ENCODE results near the gene IFNLR1.

Gene IFNLR1

GRCh38 chr1:24139841-24140425 is 47.2 kb downstream of the IFNLR1 start:
- DNase-seq = no peak
- no peaks in the 10 kb centered on the region for H3K27me3 ChIP-seq (replicated peaks; ENCODE audit: control insufficient read depth, insufficient read depth, low read length, poor library complexity, severe bottlenecking)
- no peaks in the 10 kb centered on the region for H3K4me1 ChIP-seq (ENCODE audit: control insufficient read depth, insufficient read depth, low read length, poor library complexity, severe bottlenecking)
- H3K4me3 ChIP-seq (ENCODE audit: insufficient read depth, low read depth, low read length, poor library complexity, severe bottlenecking) = no peak overlapping the region
- no peaks in the 10 kb centered on the region for H3K9me3 ChIP-seq (ENCODE audit: control insufficient read depth, low read length)
- H3K36me3 ChIP-seq (ENCODE audit: control insufficient read depth, insufficient read depth, low read length) = no peaks in the 10 kb centered on the region
- no peak overlapping the region for H3K27ac ChIP-seq (ENCODE audit: insufficient read depth, low read length, poor library complexity, severe bottlenecking)

- Histone ChIP-seq H3K27ac (ENCODE audit: insufficient read depth, low read length, poor library complexity, severe bottlenecking) (no peak overlapping the region), H3K9me3 (ENCODE audit: control insufficient read depth, low read length) (no peaks in the 10 kb centered on the region), H3K36me3 (ENCODE audit: control insufficient read depth, insufficient read depth, low read length) (no peaks in the 10 kb centered on the region), H3K4me1 (ENCODE audit: control insufficient read depth, insufficient read depth, low read length, poor library complexity, severe bottlenecking) (no peaks in the 10 kb centered on the region), H3K4me3 (ENCODE audit: insufficient read depth, low read depth, low read length, poor library complexity, severe bottlenecking) (no peak overlapping the region), H3K27me3 (replicated peaks; ENCODE audit: control insufficient read depth, insufficient read depth, low read length, poor library complexity, severe bottlenecking) (no peaks in the 10 kb centered on the region)
- no peak for DNase-seq
Observed at GRCh38 chr1:24139222-24139489, 47.9 kb downstream of the IFNLR1 start.

GRCh38 chr1:24138476-24139221 is 48.4 kb downstream of the IFNLR1 start:
- Histone ChIP-seq H3K9me3 (ENCODE audit: control insufficient read depth, low read length) (no peaks in the 10 kb centered on the region), H3K27ac (ENCODE audit: insufficient read depth, low read length, poor library complexity, severe bottlenecking) (no peak overlapping the region), H3K4me1 (ENCODE audit: control insufficient read depth, insufficient read depth, low read length, poor library complexity, severe bottlenecking) (no peaks in the 10 kb centered on the region), H3K27me3 (replicated peaks; ENCODE audit: control insufficient read depth, insufficient read depth, low read length, poor library complexity, severe bottlenecking) (no peaks in the 10 kb centered on the region), H3K36me3 (ENCODE audit: control insufficient read depth, insufficient read depth, low read length) (no peaks in the 10 kb centered on the region), H3K4me3 (ENCODE audit: insufficient read depth, low read depth, low read length, poor library complexity, severe bottlenecking) (no peak overlapping the region)
- no peak for DNase-seq

GRCh38 chr1:24136956-24137539 is 50.0 kb downstream of the IFNLR1 start:
- no peaks in the 10 kb centered on the region for H3K27me3 ChIP-seq (replicated peaks; ENCODE audit: control insufficient read depth, insufficient read depth, low read length, poor library complexity, severe bottlenecking)
- H3K9me3 ChIP-seq (ENCODE audit: control insufficient read depth, low read length) = no peaks in the 10 kb centered on the region
- H3K4me1 ChIP-seq (ENCODE audit: control insufficient read depth, insufficient read depth, low read length, poor library complexity, severe bottlenecking) = no peaks in the 10 kb centered on the region
- no peaks in the 10 kb centered on the region for H3K36me3 ChIP-seq (ENCODE audit: control insufficient read depth, insufficient read depth, low read length)
- no peak overlapping the region for H3K4me3 ChIP-seq (ENCODE audit: insufficient read depth, low read depth, low read length, poor library complexity, severe bottlenecking)
- H3K27ac ChIP-seq (ENCODE audit: insufficient read depth, low read length, poor library complexity, severe bottlenecking) = no peak overlapping the region
- no peak for DNase-seq

GRCh38 chr1:24134376-24134775 is 52.7 kb downstream of the IFNLR1 start:
- Histone ChIP-seq H3K27ac (ENCODE audit: insufficient read depth, low read length, poor library complexity, severe bottlenecking) (no peak overlapping the region), H3K27me3 (replicated peaks; ENCODE audit: control insufficient read depth, insufficient read depth, low read length, poor library complexity, severe bottlenecking) (no peaks in the 10 kb centered on the region), H3K4me3 (ENCODE audit: insufficient read depth, low read depth, low read length, poor library complexity, severe bottlenecking) (no peak overlapping the region), H3K9me3 (ENCODE audit: control insufficient read depth, low read length) (peaks cover 5% of the 10 kb centered on the region), H3K4me1 (ENCODE audit: control insufficient read depth, insufficient read depth, low read length, poor library complexity, severe bottlenecking) (no peaks in the 10 kb centered on the region), H3K36me3 (ENCODE audit: control insufficient read depth, insufficient read depth, low read length) (no peaks in the 10 kb centered on the region)
- DNase-seq = no peak

- no peaks in the 10 kb centered on the region for H3K27me3 ChIP-seq (replicated peaks; ENCODE audit: control insufficient read depth, insufficient read depth, low read length, poor library complexity, severe bottlenecking)
- no peak overlapping the region for H3K4me3 ChIP-seq (ENCODE audit: insufficient read depth, low read depth, low read length, poor library complexity, severe bottlenecking)
- H3K9me3 ChIP-seq (ENCODE audit: control insufficient read depth, low read length) = peaks cover 5% of the 10 kb centered on the region
- H3K4me1 ChIP-seq (ENCODE audit: control insufficient read depth, insufficient read depth, low read length, poor library complexity, severe bottlenecking) = no peaks in the 10 kb centered on the region
- no peak for DNase-seq
- H3K27ac ChIP-seq (ENCODE audit: insufficient read depth, low read length, poor library complexity, severe bottlenecking) = no peak overlapping the region
- no peaks in the 10 kb centered on the region for H3K36me3 ChIP-seq (ENCODE audit: control insufficient read depth, insufficient read depth, low read length)
Observed at GRCh38 chr1:24133819-24134218, 53.3 kb downstream of the IFNLR1 start.

- Histone ChIP-seq H3K4me1 (ENCODE audit: control insufficient read depth, insufficient read depth, low read length, poor library complexity, severe bottlenecking) (no peaks in the 10 kb centered on the region), H3K9me3 (ENCODE audit: control insufficient read depth, low read length) (peaks cover 5% of the 10 kb centered on the region), H3K27me3 (replicated peaks; ENCODE audit: control insufficient read depth, insufficient read depth, low read length, poor library complexity, severe bottlenecking) (no peaks in the 10 kb centered on the region), H3K27ac (ENCODE audit: insufficient read depth, low read length, poor library complexity, severe bottlenecking) (no peak overlapping the region), H3K4me3 (ENCODE audit: insufficient read depth, low read depth, low read length, poor library complexity, severe bottlenecking) (no peak overlapping the region), H3K36me3 (ENCODE audit: control insufficient read depth, insufficient read depth, low read length) (no peaks in the 10 kb centered on the region)
- DNase-seq = no peak
Observed at GRCh38 chr1:24130385-24130784, 56.7 kb downstream of the IFNLR1 start.

GRCh38 chr1:24127801-24128363 is 59.2 kb downstream of the IFNLR1 start:
- H3K4me3 ChIP-seq (ENCODE audit: insufficient read depth, low read depth, low read length, poor library complexity, severe bottlenecking) = no peak overlapping the region
- DNase-seq = no peak
- H3K27ac ChIP-seq (ENCODE audit: insufficient read depth, low read length, poor library complexity, severe bottlenecking) = no peak overlapping the region
- no peaks in the 10 kb centered on the region for H3K4me1 ChIP-seq (ENCODE audit: control insufficient read depth, insufficient read depth, low read length, poor library complexity, severe bottlenecking)
- H3K36me3 ChIP-seq (ENCODE audit: control insufficient read depth, insufficient read depth, low read length) = no peaks in the 10 kb centered on the region
- peaks cover 5% of the 10 kb centered on the region for H3K9me3 ChIP-seq (ENCODE audit: control insufficient read depth, low read length)
- H3K27me3 ChIP-seq (replicated peaks; ENCODE audit: control insufficient read depth, insufficient read depth, low read length, poor library complexity, severe bottlenecking) = no peaks in the 10 kb centered on the region

- Histone ChIP-seq H3K9me3 (ENCODE audit: control insufficient read depth, low read length) (peaks cover 5% of the 10 kb centered on the region), H3K36me3 (ENCODE audit: control insufficient read depth, insufficient read depth, low read length) (no peaks in the 10 kb centered on the region), H3K4me1 (ENCODE audit: control insufficient read depth, insufficient read depth, low read length, poor library complexity, severe bottlenecking) (no peaks in the 10 kb centered on the region), H3K27ac (ENCODE audit: insufficient read depth, low read length, poor library complexity, severe bottlenecking) (no peak overlapping the region), H3K4me3 (ENCODE audit: insufficient read depth, low read depth, low read length, poor library complexity, severe bottlenecking) (no peak overlapping the region), H3K27me3 (replicated peaks; ENCODE audit: control insufficient read depth, insufficient read depth, low read length, poor library complexity, severe bottlenecking) (no peaks in the 10 kb centered on the region)
- DNase-seq = no peak
Observed at GRCh38 chr1:24127134-24127800, 59.8 kb downstream of the IFNLR1 start.

- no peaks in the 10 kb centered on the region for H3K36me3 ChIP-seq (ENCODE audit: control insufficient read depth, insufficient read depth, low read length)
- H3K4me3 ChIP-seq (ENCODE audit: insufficient read depth, low read depth, low read length, poor library complexity, severe bottlenecking) = no peak overlapping the region
- peaks cover 5% of the 10 kb centered on the region for H3K9me3 ChIP-seq (ENCODE audit: control insufficient read depth, low read length)
- H3K4me1 ChIP-seq (ENCODE audit: control insufficient read depth, insufficient read depth, low read length, poor library complexity, severe bottlenecking) = no peaks in the 10 kb centered on the region
- H3K27ac ChIP-seq (ENCODE audit: insufficient read depth, low read length, poor library complexity, severe bottlenecking) = no peak overlapping the region
- DNase-seq = no peak
- H3K27me3 ChIP-seq (replicated peaks; ENCODE audit: control insufficient read depth, insufficient read depth, low read length, poor library complexity, severe bottlenecking) = no peaks in the 10 kb centered on the region
Observed at GRCh38 chr1:24126672-24127023, 60.4 kb downstream of the IFNLR1 start.
